GM12878 (cell line): Measurements from ENCODE around the gene FAM222A. TPM values are rescaled to one million over a fixed set of nuclear protein-coding genes. Genes with fewer than 3 reads are reported as not detected.

Experiments
- ATAC-seq: fragments of 200-7000 bp; cut with Tn5 transposase; 3 replicates; pipeline ENCODE4 v1.9.1; 2020; ENCODE audit warnings: mild to moderate bottlenecking, moderate library complexity
- BruUV-seq: library from RNA; stranded (reverse); fragments of 400-500 nt; replicated peaks from 2 replicates; lab custom pipeline; 2021; lab: Mats Ljungman, UMichigan
- CTCF ChIA-PET: fragments of 300-600 bp; sonication (Branson Sonifier 250); formaldehyde crosslinking; extraction: SDS; loops from one replicate; lab custom pipeline; 2021; ENCODE audit warnings: inconsistent platforms; lab: Yijun Ruan, JAX
- POLR2A ChIA-PET: fragments of 350-600 bp; formaldehyde crosslinking; extraction: SDS; loops from one replicate; lab custom pipeline; 2021; ENCODE audit warnings: inconsistent platforms; lab: Charles Lee
- RAD21 ChIA-PET: fragments of 300-600 bp; sonication (Branson Sonifier 250); formaldehyde crosslinking; loops from one replicate; lab custom pipeline; 2023; ENCODE audit warnings: antibody characterized with exemption; ENCODE audit not compliant: unreplicated experiment; lab: Charles Lee
- SMC1A ChIA-PET: fragments of 300-600 bp; sonication (Branson Sonifier 250); formaldehyde crosslinking; loops from one replicate; lab custom pipeline; 2023; ENCODE audit not compliant: unreplicated experiment, uncharacterized antibody; lab: Charles Lee
- DNase-seq: peaks from one replicate; pipeline ENCODE4 v3.0.0-alpha.2; 2011; ENCODE audit warnings: low read depth, low spot score
- FAIRE-seq: peaks from 3 replicates; lab custom pipeline; 2011; peaks lifted over from hg19 to GRCh38; lab: Jason Lieb, UNC
- H2AFZ ChIP-seq: 2 replicates; pipeline ENCODE4 v1.6.0; 2011; ENCODE audit warnings: low read depth, low read length, control low read depth; ENCODE audit not compliant: control insufficient read depth
- H3K27ac ChIP-seq: 2 replicates; pipeline ENCODE4 v1.5.1; 2011; ENCODE audit warnings: control low read depth; ENCODE audit not compliant: control insufficient read depth, insufficient read depth
- H3K27me3 ChIP-seq, 2 experiments: replicated peaks in 1 of 2; 2 replicates each; pipeline versions ENCODE4 v1.6.0 to v1.6.1; 2011; ENCODE audit warnings: low read length in 1 of 2; ENCODE audit not compliant: control insufficient read depth in 2 of 2, insufficient read depth in 2 of 2
- H3K36me3 ChIP-seq, 2 experiments: 2 replicates each; pipeline ENCODE4 v1.5.1; 2011; ENCODE audit warnings: low read length in 1 of 2; ENCODE audit not compliant: control insufficient read depth in 2 of 2, insufficient read depth in 2 of 2
- H3K4me1 ChIP-seq: 2 replicates; pipeline ENCODE4 v1.6.1; 2011; ENCODE audit warnings: mild to moderate bottlenecking, low read length, moderate library complexity, mixed read lengths; ENCODE audit not compliant: control insufficient read depth, insufficient read depth
- H3K4me2 ChIP-seq: 2 replicates; pipeline ENCODE4 v1.6.0; 2011; ENCODE audit warnings: control low read depth; ENCODE audit not compliant: control insufficient read depth, insufficient read depth
- H3K4me3 ChIP-seq: fragments of 200-600 bp; sonication (generic); 2 replicates; pipeline ENCODE4 v1.5.1; 2016
- H3K79me2 ChIP-seq: 2 replicates; pipeline ENCODE4 v1.6.0; 2011; ENCODE audit warnings: low read length; ENCODE audit not compliant: control insufficient read depth, insufficient read depth
- H3K9ac ChIP-seq: 2 replicates; pipeline ENCODE4 v1.8.0; 2011; ENCODE audit warnings: low read length, control low read depth, mixed read lengths; ENCODE audit not compliant: control insufficient read depth, insufficient read depth
- H3K9me3 ChIP-seq: replicated peaks from 3 replicates; pipeline ENCODE4 v1.5.1; 2011; ENCODE audit warnings: mild to moderate bottlenecking, low read length; ENCODE audit not compliant: control insufficient read depth, insufficient read depth
- H4K20me1 ChIP-seq: 2 replicates; pipeline ENCODE4 v1.6.0; 2011; ENCODE audit not compliant: control insufficient read depth, insufficient read depth
- CBFB ChIP-seq: IDR thresholded peaks from 2 replicates; pipeline ENCODE4 v1.6.1; 2016; ENCODE audit warnings: antibody characterized with exemption, low read depth
- EGR1 ChIP-seq, 2 experiments: IDR thresholded peaks; 1 replicate in 1 of 2; 2 replicates in 1 of 2; pipeline ENCODE4 v1.6.1; 2011 to 2012; ENCODE audit warnings: low read depth in 2 of 2, low read length in 2 of 2, borderline replicate concordance in 1 of 2, mild to moderate bottlenecking in 1 of 2, moderate library complexity in 1 of 2
- GATAD2B ChIP-seq: fragments of 450-650 bp; conservative IDR thresholded peaks from 2 replicates; pipeline ENCODE4 v1.6.1; 2017; ENCODE audit warnings: low read depth, mild to moderate bottlenecking, moderate library complexity
- MTA2 ChIP-seq: fragments of 450-650 bp; IDR thresholded peaks from 2 replicates; pipeline ENCODE4 v1.6.1; 2016; ENCODE audit warnings: low read depth, mild to moderate bottlenecking, moderate library complexity
- NFXL1 ChIP-seq: fragments of 450-650 bp; IDR thresholded peaks from 2 replicates; pipeline ENCODE4 v1.6.1; 2017; ENCODE audit warnings: antibody characterized with exemption, mild to moderate bottlenecking, borderline replicate concordance
- NRF1 ChIP-seq: conservative IDR thresholded peaks from 2 replicates; pipeline ENCODE4 v1.6.1; 2011; ENCODE audit warnings: mild to moderate bottlenecking, low read depth, low read length, improper control_type of control experiment
- RCOR1 ChIP-seq: conservative IDR thresholded peaks from 2 replicates; pipeline ENCODE4 v1.6.1; 2012; ENCODE audit warnings: low read depth, low read length, improper control_type of control experiment
- SMAD5 ChIP-seq: IDR thresholded peaks from 2 replicates; pipeline ENCODE4 v1.6.1; 2016; ENCODE audit warnings: antibody characterized with exemption, low read depth
- ZNF384 ChIP-seq: IDR thresholded peaks from 2 replicates; pipeline ENCODE4 v1.6.1; 2012; ENCODE audit warnings: low read depth, mild to moderate bottlenecking, low read length, improper control_type of control experiment, borderline replicate concordance
- WGBS: methylation state at CpG from one replicate; pipeline ENCODE4 v1.1.6; 2016; ENCODE audit warnings: low lambda C conversion rate; ENCODE audit not compliant: insufficient replicate concordance, insufficient coverage; ENCODE audit errors: missing lambda C conversion rate; 5-methylcytosine and 5-hydroxymethylcytosine counted together
- in situ Hi-C: fragments of 300-500 bp; cut with MboI; formaldehyde crosslinking; loops from 9 replicates; pipeline ENCODE4 v1.14.3; 2018; ENCODE audit warnings: mixed read lengths
- intact Hi-C: fragments of 100-400 bp; cut with micrococcal nuclease; formaldehyde crosslinking; loops from one replicate; pipeline ENCODE4 v1.14.2; 2022; ENCODE audit not compliant: unreplicated experiment
- polyA plus RNA-seq, 11 experiments: library from polyadenylated mRNA; depleted of rRNA in 4 of 11; unstranded in 6 of 11; stranded (reverse) in 5 of 11; fragments of >200 nt; fragmentation: Nextera tagmentation in 4 of 11; fragmentation: Illumina TruSeq in 1 of 11; extraction: Ambion mirVana in 4 of 11; extraction: Trizol in 1 of 11; gene quantifications; 1 replicate in 1 of 11; 2 replicates in 10 of 11; pipeline versions ENCODE4 v1.2.1 to v1.2.3, GENCODE V29; 2011 to 2016; ENCODE audit warnings: inconsistent platforms in 2 of 11, missing spikeins in 2 of 11, low read depth in 1 of 11
- total RNA-seq, 4 experiments: library from RNA; depleted of rRNA in 3 of 4; stranded (reverse); fragments of >200 nt in 3 of 4; fragmentation: Illumina TruSeq in 1 of 4; extraction: Trizol in 1 of 4; gene quantifications; 2 replicates each; pipeline versions ENCODE4 v1.2.1 to v1.2.3, GENCODE V29; 2013 to 2021
- TF ChIP-seq, protein P1 (sequence below): IDR thresholded peaks from 2 replicates; pipeline ENCODE4 v1.6.1; 2012; ENCODE audit warnings: mild to moderate bottlenecking, low read depth, low read length
- TF ChIP-seq, protein P2 (sequence below): fragments of 450-650 bp; IDR thresholded peaks from 2 replicates; pipeline ENCODE4 v1.6.1; 2017; ENCODE audit warnings: mild to moderate bottlenecking, low read depth, inconsistent platforms; ENCODE audit not compliant: poor library complexity, severe bottlenecking
- TF ChIP-seq, protein P3 (sequence below): fragments of 150-350 bp; IDR thresholded peaks from 2 replicates; pipeline ENCODE4 v1.6.1; 2014; ENCODE audit warnings: mild to moderate bottlenecking, low read depth, low read length
- TF ChIP-seq, protein P4 (sequence below): fragments of 450-650 bp; IDR thresholded peaks from 2 replicates; pipeline ENCODE4 v1.6.1; 2014; ENCODE audit warnings: mild to moderate bottlenecking

Gene FAM222A
- total and polyA plus RNA-seq, 10 of the 15 experiments (the other 5 are each of a cell fraction or from before 2014, with no cell fraction given), result 0.04 to 0.49 (median 0.14) TPM; not detected in 3

DNA sequence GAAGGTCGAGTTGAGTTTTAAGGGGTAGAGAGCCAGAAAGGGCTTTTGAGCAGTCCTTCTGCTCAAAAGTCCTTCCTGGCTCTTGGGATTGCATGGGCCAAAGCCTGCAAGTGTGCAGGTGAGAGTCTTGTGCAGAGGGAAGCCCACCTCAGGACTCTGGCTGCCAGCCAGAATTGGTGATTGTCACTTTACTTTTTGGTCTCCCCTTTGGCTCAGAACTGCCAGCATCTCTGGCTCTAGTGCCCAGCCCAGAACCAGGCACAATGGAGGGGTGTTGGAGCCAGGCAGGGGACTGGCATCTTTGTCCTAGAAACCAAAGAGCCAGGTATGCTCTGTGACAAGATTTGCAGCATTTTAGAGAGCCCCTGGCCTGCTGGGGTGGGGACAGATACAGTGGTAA lies 23.5 kb downstream of the FAM222A start:
- no peak for DNase-seq
- H3K9ac ChIP-seq, result no peak overlapping the region
- H3K79me2 ChIP-seq, result no peaks in the 10 kb centered on the region
- H3K4me1 ChIP-seq, result no peaks in the 10 kb centered on the region
- intact Hi-C loops (no loop called here), in situ Hi-C loops (no loop called here)
- no peak overlapping the region for H2AFZ ChIP-seq
- no peaks in the 10 kb centered on the region; a peak in 3 of 4 replicates for H3K27me3 ChIP-seq
- SMC1A ChIA-PET, result no interaction called here
- no peaks in the 10 kb centered on the region for H3K9me3 ChIP-seq
- ATAC-seq, result no peak
- CTCF ChIA-PET, result no interaction called here
- WGBS, result 0% methylated on average over 1 of the region's 1 CpG
- no peak overlapping the region for H3K4me3 ChIP-seq
- no peaks in the 10 kb centered on the region for H4K20me1 ChIP-seq
- H3K36me3 ChIP-seq, result no peaks in the 10 kb centered on the region
- BruUV-seq, result no TSS peak
- no peak overlapping the region for H3K4me2 ChIP-seq
- RAD21 ChIA-PET, result no interaction called here
- FAIRE-seq, result no peak
- POLR2A ChIA-PET, result no interaction called here
- no peak overlapping the region for H3K27ac ChIP-seq
- no peak for TF ChIP-seq ZNF384
- TF ChIP-seq, protein P1, sequence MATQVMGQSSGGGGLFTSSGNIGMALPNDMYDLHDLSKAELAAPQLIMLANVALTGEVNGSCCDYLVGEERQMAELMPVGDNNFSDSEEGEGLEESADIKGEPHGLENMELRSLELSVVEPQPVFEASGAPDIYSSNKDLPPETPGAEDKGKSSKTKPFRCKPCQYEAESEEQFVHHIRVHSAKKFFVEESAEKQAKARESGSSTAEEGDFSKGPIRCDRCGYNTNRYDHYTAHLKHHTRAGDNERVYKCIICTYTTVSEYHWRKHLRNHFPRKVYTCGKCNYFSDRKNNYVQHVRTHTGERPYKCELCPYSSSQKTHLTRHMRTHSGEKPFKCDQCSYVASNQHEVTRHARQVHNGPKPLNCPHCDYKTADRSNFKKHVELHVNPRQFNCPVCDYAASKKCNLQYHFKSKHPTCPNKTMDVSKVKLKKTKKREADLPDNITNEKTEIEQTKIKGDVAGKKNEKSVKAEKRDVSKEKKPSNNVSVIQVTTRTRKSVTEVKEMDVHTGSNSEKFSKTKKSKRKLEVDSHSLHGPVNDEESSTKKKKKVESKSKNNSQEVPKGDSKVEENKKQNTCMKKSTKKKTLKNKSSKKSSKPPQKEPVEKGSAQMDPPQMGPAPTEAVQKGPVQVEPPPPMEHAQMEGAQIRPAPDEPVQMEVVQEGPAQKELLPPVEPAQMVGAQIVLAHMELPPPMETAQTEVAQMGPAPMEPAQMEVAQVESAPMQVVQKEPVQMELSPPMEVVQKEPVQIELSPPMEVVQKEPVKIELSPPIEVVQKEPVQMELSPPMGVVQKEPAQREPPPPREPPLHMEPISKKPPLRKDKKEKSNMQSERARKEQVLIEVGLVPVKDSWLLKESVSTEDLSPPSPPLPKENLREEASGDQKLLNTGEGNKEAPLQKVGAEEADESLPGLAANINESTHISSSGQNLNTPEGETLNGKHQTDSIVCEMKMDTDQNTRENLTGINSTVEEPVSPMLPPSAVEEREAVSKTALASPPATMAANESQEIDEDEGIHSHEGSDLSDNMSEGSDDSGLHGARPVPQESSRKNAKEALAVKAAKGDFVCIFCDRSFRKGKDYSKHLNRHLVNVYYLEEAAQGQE, result no peak
- no peak for TF ChIP-seq NFXL1
- TF ChIP-seq, protein P2, sequence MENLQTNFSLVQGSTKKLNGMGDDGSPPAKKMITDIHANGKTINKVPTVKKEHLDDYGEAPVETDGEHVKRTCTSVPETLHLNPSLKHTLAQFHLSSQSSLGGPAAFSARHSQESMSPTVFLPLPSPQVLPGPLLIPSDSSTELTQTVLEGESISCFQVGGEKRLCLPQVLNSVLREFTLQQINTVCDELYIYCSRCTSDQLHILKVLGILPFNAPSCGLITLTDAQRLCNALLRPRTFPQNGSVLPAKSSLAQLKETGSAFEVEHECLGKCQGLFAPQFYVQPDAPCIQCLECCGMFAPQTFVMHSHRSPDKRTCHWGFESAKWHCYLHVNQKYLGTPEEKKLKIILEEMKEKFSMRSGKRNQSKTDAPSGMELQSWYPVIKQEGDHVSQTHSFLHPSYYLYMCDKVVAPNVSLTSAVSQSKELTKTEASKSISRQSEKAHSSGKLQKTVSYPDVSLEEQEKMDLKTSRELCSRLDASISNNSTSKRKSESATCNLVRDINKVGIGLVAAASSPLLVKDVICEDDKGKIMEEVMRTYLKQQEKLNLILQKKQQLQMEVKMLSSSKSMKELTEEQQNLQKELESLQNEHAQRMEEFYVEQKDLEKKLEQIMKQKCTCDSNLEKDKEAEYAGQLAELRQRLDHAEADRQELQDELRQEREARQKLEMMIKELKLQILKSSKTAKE, result no peak
- TF ChIP-seq, protein P3, sequence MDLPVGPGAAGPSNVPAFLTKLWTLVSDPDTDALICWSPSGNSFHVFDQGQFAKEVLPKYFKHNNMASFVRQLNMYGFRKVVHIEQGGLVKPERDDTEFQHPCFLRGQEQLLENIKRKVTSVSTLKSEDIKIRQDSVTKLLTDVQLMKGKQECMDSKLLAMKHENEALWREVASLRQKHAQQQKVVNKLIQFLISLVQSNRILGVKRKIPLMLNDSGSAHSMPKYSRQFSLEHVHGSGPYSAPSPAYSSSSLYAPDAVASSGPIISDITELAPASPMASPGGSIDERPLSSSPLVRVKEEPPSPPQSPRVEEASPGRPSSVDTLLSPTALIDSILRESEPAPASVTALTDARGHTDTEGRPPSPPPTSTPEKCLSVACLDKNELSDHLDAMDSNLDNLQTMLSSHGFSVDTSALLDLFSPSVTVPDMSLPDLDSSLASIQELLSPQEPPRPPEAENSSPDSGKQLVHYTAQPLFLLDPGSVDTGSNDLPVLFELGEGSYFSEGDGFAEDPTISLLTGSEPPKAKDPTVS, result no peak
- no peak for TF ChIP-seq RCOR1
- TF ChIP-seq, protein P4, sequence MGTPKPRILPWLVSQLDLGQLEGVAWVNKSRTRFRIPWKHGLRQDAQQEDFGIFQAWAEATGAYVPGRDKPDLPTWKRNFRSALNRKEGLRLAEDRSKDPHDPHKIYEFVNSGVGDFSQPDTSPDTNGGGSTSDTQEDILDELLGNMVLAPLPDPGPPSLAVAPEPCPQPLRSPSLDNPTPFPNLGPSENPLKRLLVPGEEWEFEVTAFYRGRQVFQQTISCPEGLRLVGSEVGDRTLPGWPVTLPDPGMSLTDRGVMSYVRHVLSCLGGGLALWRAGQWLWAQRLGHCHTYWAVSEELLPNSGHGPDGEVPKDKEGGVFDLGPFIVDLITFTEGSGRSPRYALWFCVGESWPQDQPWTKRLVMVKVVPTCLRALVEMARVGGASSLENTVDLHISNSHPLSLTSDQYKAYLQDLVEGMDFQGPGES, result no peak
- TF ChIP-seq EGR1 (IDR thresholded peaks at IDR 0.05; ENCODE audit: borderline replicate concordance in 1 of 2, low read depth in 2 of 2, low read length in 2 of 2), result no peak
- no peak for TF ChIP-seq MTA2
- TF ChIP-seq CBFB, result no peak
- no peak for TF ChIP-seq GATAD2B
- TF ChIP-seq SMAD5, result no peak
- no peak for TF ChIP-seq NRF1
